Melanocyte of skin (primary cell): ENCODE data around the gene OR5F1. TPM values are rescaled to one million over a fixed set of nuclear protein-coding genes. Genes with fewer than 3 reads are reported as not detected.

Source experiments
- total RNA-seq, 2 donors: library from RNA; depleted of rRNA; stranded (reverse); fragments of >200 nt; gene quantifications; 2 replicates each; pipeline ENCODE4 v1.2.3, GENCODE V29; 2012

The OR5F1 gene
- not detected for total RNA-seq

GRCh38 chr11:55994525-55994924 lies at the start of gene OR5F1:
TSS of gene OR5F1 (minus strand) at chr11:55994625. CDS start at chr11:55994625, 0 bp downstream.

GRCh38 chr11:56027354-56027753 lies 32.9 kb upstream of the OR5F1 start, which contains the start of gene OR5AS1:
TSS of gene OR5AS1 (plus strand) at chr11:56027654. CDS start at chr11:56030419, 2,765 bp downstream.

GRCh38 chr11:55969845-55970244 lies 24.6 kb downstream of the OR5F1 start, which contains the start of gene OR10AG1:
TSS of gene OR10AG1 (minus strand) at chr11:55969945. CDS start at chr11:55969907, 38 bp downstream.

Other genes with a start within 250 kb of the OR5F1 start
- not detected for gene OR5D13, start 221.2 kb downstream of the OR5F1 start, total RNA-seq
- gene OR5D14, start 199.1 kb downstream of the OR5F1 start, total RNA-seq, result not detected
- gene OR5L1, start 183.3 kb downstream of the OR5F1 start, total RNA-seq, result not detected
- gene OR5D18, start 175.0 kb downstream of the OR5F1 start, total RNA-seq, result not detected
- not detected for gene OR5L2, start 167.4 kb downstream of the OR5F1 start, total RNA-seq
- not detected for gene OR5D16, start 155.9 kb downstream of the OR5F1 start, total RNA-seq
- 1 to 10 TPM; 1.3 to 2.8 TPM for gene TRIM51, start 111.3 kb downstream of the OR5F1 start, total RNA-seq
- not detected for gene OR5W2, start 80.0 kb downstream of the OR5F1 start, total RNA-seq
- not detected for gene OR5I1, start 58.2 kb downstream of the OR5F1 start, total RNA-seq
- not detected for gene OR10AG1, start 24.7 kb downstream of the OR5F1 start, total RNA-seq
- gene OR5AS1, start 33.0 kb upstream of the OR5F1 start, total RNA-seq, result not detected
- not detected for gene OR8I2, start 98.7 kb upstream of the OR5F1 start, total RNA-seq
- not detected for gene OR8H2, start 109.1 kb upstream of the OR5F1 start, total RNA-seq
- not detected for gene OR8H3, start 127.7 kb upstream of the OR5F1 start, total RNA-seq
- gene OR8J3, start 145.6 kb upstream of the OR5F1 start, total RNA-seq, result not detected
- gene OR8K5, start 165.7 kb upstream of the OR5F1 start, total RNA-seq, result not detected
- not detected for gene OR5J2, start 182.0 kb upstream of the OR5F1 start, total RNA-seq
- gene OR5T2, start 239.6 kb upstream of the OR5F1 start, total RNA-seq, result not detected